Measurements from ENCODE around the gene IFITM5. TPM values are rescaled to one million over a fixed set of nuclear protein-coding genes. Genes with fewer than 3 reads are reported as not detected.

IFITM5 gene
- total RNA-seq, 2 donors from 2014 or later, result not detected

GRCh38 chr11:290621-291231, 8.6 kb downstream of the IFITM5 start:
- intact Hi-C loops (cut with DNase I), result no loop called here
- Histone ChIP-seq H3K27me3 (replicated peaks; ENCODE audit: insufficient read depth) (no peaks in the 10 kb centered on the region), H3K4me3 (no peak overlapping the region), H3K4me1 (replicated peaks) (no peaks in the 10 kb centered on the region), H3K36me3 (no peaks in the 10 kb centered on the region), H3K27ac (no peak overlapping the region), H3K9me3 (no peaks in the 10 kb centered on the region)
- TF ChIP-seq POLR2AphosphoS5 (IDR thresholded peaks at IDR 0.05), result no peak
- TF ChIP-seq, protein P1, sequence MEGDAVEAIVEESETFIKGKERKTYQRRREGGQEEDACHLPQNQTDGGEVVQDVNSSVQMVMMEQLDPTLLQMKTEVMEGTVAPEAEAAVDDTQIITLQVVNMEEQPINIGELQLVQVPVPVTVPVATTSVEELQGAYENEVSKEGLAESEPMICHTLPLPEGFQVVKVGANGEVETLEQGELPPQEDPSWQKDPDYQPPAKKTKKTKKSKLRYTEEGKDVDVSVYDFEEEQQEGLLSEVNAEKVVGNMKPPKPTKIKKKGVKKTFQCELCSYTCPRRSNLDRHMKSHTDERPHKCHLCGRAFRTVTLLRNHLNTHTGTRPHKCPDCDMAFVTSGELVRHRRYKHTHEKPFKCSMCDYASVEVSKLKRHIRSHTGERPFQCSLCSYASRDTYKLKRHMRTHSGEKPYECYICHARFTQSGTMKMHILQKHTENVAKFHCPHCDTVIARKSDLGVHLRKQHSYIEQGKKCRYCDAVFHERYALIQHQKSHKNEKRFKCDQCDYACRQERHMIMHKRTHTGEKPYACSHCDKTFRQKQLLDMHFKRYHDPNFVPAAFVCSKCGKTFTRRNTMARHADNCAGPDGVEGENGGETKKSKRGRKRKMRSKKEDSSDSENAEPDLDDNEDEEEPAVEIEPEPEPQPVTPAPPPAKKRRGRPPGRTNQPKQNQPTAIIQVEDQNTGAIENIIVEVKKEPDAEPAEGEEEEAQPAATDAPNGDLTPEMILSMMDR (IDR thresholded peaks at IDR 0.05), result no peak
- DNase-seq (ENCODE audit: low spot score), result no peak
- 84% methylated on average over 13 of the region's 13 CpGs for WGBS

GRCh38 chr11:289712-290620, 9.4 kb downstream of the IFITM5 start:
- no peak for DNase-seq (ENCODE audit: low spot score)
- WGBS, result 84% methylated on average over 48 of the region's 48 CpGs
- Histone ChIP-seq H3K27me3 (replicated peaks; ENCODE audit: insufficient read depth) (no peaks in the 10 kb centered on the region), H3K36me3 (no peaks in the 10 kb centered on the region), H3K4me1 (replicated peaks) (no peaks in the 10 kb centered on the region), H3K9me3 (no peaks in the 10 kb centered on the region), H3K27ac (peak overlapping the region in 1 of 2 donors; percentile 62), H3K4me3 (peak overlapping the region in 1 of 2 donors; percentile 63)
- intact Hi-C loops (cut with DNase I), result no loop called here
- no peak for TF ChIP-seq POLR2AphosphoS5 (IDR thresholded peaks at IDR 0.05)
- TF ChIP-seq, protein P1 (IDR thresholded peaks at IDR 0.05), result no peak
- no peak for TF ChIP-seq POLR2A (IDR thresholded peaks at IDR 0.05)

GRCh38 chr11:289398-289711, 10.0 kb downstream of the IFITM5 start:
- H3K27ac ChIP-seq, result peak overlapping the region; percentile 42 to 62
- TF ChIP-seq, protein P1 (IDR thresholded peaks at IDR 0.05), result no peak
- TF ChIP-seq POLR2A (IDR thresholded peaks at IDR 0.05) (no peak), POLR2AphosphoS5 (IDR thresholded peaks at IDR 0.05) (no peak)
- H3K4me3 ChIP-seq, result peak overlapping the region; percentile 63 to 64
- no peaks in the 10 kb centered on the region for H3K9me3 ChIP-seq
- intact Hi-C loops (cut with DNase I), result no loop called here
- H3K27me3 ChIP-seq (replicated peaks; ENCODE audit: insufficient read depth), result no peaks in the 10 kb centered on the region
- no peaks in the 10 kb centered on the region for H3K4me1 ChIP-seq (replicated peaks)
- WGBS, result 16% methylated on average over 12 of the region's 14 CpGs
- no peak for DNase-seq (ENCODE audit: low spot score)
- H3K36me3 ChIP-seq, result no peaks in the 10 kb centered on the region

DNA sequence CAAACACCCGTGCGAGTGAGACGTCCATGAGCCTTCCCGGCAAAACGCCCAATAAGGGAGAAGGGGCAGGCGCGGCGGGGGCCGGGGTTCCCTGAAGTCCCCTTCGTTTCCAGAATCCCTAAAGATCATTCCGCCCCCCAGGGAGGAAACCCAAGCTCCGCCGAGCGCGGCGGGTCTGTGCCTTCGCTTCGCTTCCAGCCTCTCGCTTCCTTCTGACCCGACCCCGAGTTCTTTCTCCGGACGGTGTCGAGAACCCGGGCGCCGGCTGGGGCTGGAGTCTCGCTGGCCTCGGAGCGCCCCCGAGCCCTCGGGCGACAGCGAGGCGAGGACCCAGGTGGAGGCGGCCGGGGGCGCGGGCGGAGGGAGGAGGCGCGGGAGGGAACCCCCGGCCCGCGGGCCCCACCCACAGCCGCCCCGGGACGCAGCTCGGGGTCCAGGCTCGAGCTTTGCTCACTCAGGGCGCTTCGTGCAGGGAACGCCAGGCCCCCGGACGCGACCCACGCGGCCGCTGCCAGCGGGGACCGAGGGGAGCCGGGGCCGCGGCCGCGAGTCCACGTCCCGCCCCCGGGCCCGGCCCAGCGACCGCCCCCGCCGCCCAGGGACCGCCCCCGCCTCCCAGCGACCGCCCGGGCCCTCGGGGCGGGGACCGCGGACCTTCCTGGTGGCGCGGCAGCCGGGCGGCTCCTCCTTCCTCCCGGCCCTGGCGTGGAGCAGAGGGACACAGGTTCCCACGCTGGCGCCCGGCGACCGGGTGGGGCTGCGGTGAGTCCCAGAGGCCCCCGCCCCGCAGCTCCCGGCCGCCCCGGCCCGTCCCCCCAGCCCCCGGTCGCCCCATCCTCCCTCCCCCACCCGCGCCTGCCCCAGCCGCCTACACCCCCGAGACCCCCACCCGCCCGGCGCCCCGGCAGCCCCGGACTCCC, 10.6 kb downstream of the IFITM5 start, which contains the start of gene PGGHG:
Gene PGGHG (plus strand): TSS at position 649 of the 920 bp plus-strand sequence. CDS start 691 bp downstream, outside the sequence.
- Histone ChIP-seq H3K4me1 (replicated peaks) (no peaks in the 10 kb centered on the region), H3K9me3 (no peaks in the 10 kb centered on the region), H3K36me3 (no peaks in the 10 kb centered on the region), H3K4me3 (peak within 1 kb of the TSS; percentile 63 to 64), H3K27ac (peak within 1 kb of the TSS; percentile 60 to 62), H3K27me3 (replicated peaks; ENCODE audit: insufficient read depth) (no peaks in the 10 kb centered on the region)
- TF ChIP-seq, protein P1 (IDR thresholded peaks at IDR 0.05), result no peak
- TF ChIP-seq POLR2A (IDR thresholded peaks at IDR 0.05), result no peak
- TF ChIP-seq POLR2AphosphoS5 (IDR thresholded peaks at IDR 0.05), result no peak
- intact Hi-C loops (cut with DNase I), result no loop called here
- peak; percentile 55 for DNase-seq (ENCODE audit: low spot score)
- WGBS, result under 1% methylated on average over 20 of the region's 112 CpGs

All from prostate gland (tissue), 2 donors.